DND-41 (cell line): Measurements from ENCODE around the gene PNKP.
A peak's percentile ranks its signal among the peaks of the same experiment; 100 is the strongest.

Experiments used
- ATAC-seq: fragments of 200-7000 bp; cut with Tn5 transposase; 3 replicates; pipeline ENCODE4 v1.9.1; 2021; ENCODE audit warnings: low read depth; ENCODE audit not compliant: insufficient read depth
- DNase-seq: peaks from one replicate; pipeline ENCODE4 v3.0.0-alpha.2; 2020
- H2AFZ ChIP-seq: 2 replicates; pipeline ENCODE4 v1.6.0; 2012; ENCODE audit warnings: low read depth, low read length
- H3K27ac ChIP-seq: 2 replicates; pipeline ENCODE4 v1.5.1; 2012; ENCODE audit warnings: low read length, inconsistent platforms
- H3K27me3 ChIP-seq: fragments of 200-600 bp; sonication (generic); 2 replicates; pipeline ENCODE4 v1.6.0; 2012; ENCODE audit warnings: low read length, mild to moderate bottlenecking, inconsistent platforms; ENCODE audit not compliant: insufficient read depth, poor library complexity
- H3K36me3 ChIP-seq: 2 replicates; pipeline ENCODE4 v1.5.1; 2012; ENCODE audit warnings: low read length, inconsistent platforms; ENCODE audit not compliant: insufficient read depth
- H3K4me1 ChIP-seq: 2 replicates; pipeline ENCODE4 v1.5.1; 2012; ENCODE audit warnings: mild to moderate bottlenecking, low read length; ENCODE audit not compliant: insufficient read depth
- H3K4me2 ChIP-seq: 2 replicates; pipeline ENCODE4 v1.6.0; 2012; ENCODE audit warnings: mild to moderate bottlenecking, moderate library complexity, low read length, inconsistent platforms; ENCODE audit not compliant: insufficient read depth
- H3K4me3 ChIP-seq, 2 experiments: fragments of 200-600 bp in 1 of 2; shearing (Covaris generic) in 1 of 2; 2 replicates each; pipeline ENCODE4 v1.5.1; 2012 to 2016; ENCODE audit warnings: inconsistent platforms in 2 of 2, low read length in 2 of 2, mild to moderate bottlenecking in 2 of 2, low read depth in 1 of 2, moderate library complexity in 1 of 2
- H3K79me2 ChIP-seq: 2 replicates; pipeline ENCODE4 v1.6.0; 2012; ENCODE audit warnings: low read length, inconsistent platforms; ENCODE audit not compliant: insufficient read depth
- H3K9ac ChIP-seq: 2 replicates; pipeline ENCODE4 v1.6.0; 2012; ENCODE audit warnings: low read depth, mild to moderate bottlenecking, inconsistent platforms, low read length, moderate library complexity
- H3K9me3 ChIP-seq: 2 replicates; pipeline ENCODE4 v1.5.1; 2012; ENCODE audit warnings: low read length, moderate library complexity, mild to moderate bottlenecking, inconsistent platforms; ENCODE audit not compliant: insufficient read depth, severe bottlenecking
- H4K20me1 ChIP-seq: 2 replicates; pipeline ENCODE4 v1.6.0; 2012; ENCODE audit warnings: low read length; ENCODE audit not compliant: insufficient read depth
- EZH2 ChIP-seq: IDR thresholded peaks from 3 replicates; pipeline ENCODE4 v1.6.1; 2012; ENCODE audit warnings: borderline replicate concordance, low read depth, mild to moderate bottlenecking, moderate library complexity, low read length, inconsistent platforms; ENCODE audit not compliant: severe bottlenecking
- TF ChIP-seq, protein P1 (sequence below): IDR thresholded peaks from 2 replicates; pipeline ENCODE4 v1.5.1; 2012; ENCODE audit warnings: borderline replicate concordance, low read length, moderate library complexity, mild to moderate bottlenecking; ENCODE audit not compliant: poor library complexity, severe bottlenecking; ENCODE audit errors: extremely low read depth

PNKP gene

DNA sequence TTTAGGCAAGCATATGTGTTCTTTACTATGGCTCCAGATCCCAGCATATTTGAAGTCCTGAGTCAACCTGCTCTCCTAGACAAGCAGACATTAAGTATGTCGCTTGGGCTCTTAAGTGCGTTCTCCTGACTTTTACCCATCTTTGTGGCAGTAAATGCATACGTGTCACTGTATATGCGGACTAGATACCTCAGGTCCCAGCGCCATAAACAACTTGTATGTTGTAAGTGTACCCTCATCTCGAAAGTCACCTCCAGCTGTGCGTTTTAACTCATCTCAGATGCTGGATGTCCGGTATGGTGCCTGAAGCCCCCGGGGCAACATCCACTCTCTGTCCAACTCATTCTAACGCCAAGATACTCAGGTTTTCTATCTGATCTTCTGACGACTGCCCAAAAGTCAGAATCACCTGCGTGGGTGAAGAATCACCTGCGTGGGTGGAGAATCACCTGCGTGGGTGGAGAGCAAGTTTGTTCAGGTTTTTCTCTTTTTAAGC, 14.7 kb downstream of the PNKP start:
- Histone ChIP-seq H3K27ac (peak overlapping the region; percentile 65; the same call in 1 of the 2 replicates), H3K4me3 (peak overlapping the region in 1 of 2 experiments; percentile 70; a peak in 2 of 4 replicates), H4K20me1 (peaks cover 55% of the 10 kb centered on the region), H3K4me2 (peak overlapping the region; percentile 82), H3K27me3 (no peaks in the 10 kb centered on the region), H3K9ac (peak overlapping the region; percentile 64), H3K36me3 (peaks cover 54% of the 10 kb centered on the region), H2AFZ (no peak overlapping the region), H3K9me3 (no peaks in the 10 kb centered on the region), H3K4me1 (peaks cover 51% of the 10 kb centered on the region), H3K79me2 (peaks cover 73% of the 10 kb centered on the region)
- DNase-seq (no peak), ATAC-seq (no peak)
- TF ChIP-seq, protein P1, sequence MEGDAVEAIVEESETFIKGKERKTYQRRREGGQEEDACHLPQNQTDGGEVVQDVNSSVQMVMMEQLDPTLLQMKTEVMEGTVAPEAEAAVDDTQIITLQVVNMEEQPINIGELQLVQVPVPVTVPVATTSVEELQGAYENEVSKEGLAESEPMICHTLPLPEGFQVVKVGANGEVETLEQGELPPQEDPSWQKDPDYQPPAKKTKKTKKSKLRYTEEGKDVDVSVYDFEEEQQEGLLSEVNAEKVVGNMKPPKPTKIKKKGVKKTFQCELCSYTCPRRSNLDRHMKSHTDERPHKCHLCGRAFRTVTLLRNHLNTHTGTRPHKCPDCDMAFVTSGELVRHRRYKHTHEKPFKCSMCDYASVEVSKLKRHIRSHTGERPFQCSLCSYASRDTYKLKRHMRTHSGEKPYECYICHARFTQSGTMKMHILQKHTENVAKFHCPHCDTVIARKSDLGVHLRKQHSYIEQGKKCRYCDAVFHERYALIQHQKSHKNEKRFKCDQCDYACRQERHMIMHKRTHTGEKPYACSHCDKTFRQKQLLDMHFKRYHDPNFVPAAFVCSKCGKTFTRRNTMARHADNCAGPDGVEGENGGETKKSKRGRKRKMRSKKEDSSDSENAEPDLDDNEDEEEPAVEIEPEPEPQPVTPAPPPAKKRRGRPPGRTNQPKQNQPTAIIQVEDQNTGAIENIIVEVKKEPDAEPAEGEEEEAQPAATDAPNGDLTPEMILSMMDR = no peak
- TF ChIP-seq EZH2 = no peak

DNA sequence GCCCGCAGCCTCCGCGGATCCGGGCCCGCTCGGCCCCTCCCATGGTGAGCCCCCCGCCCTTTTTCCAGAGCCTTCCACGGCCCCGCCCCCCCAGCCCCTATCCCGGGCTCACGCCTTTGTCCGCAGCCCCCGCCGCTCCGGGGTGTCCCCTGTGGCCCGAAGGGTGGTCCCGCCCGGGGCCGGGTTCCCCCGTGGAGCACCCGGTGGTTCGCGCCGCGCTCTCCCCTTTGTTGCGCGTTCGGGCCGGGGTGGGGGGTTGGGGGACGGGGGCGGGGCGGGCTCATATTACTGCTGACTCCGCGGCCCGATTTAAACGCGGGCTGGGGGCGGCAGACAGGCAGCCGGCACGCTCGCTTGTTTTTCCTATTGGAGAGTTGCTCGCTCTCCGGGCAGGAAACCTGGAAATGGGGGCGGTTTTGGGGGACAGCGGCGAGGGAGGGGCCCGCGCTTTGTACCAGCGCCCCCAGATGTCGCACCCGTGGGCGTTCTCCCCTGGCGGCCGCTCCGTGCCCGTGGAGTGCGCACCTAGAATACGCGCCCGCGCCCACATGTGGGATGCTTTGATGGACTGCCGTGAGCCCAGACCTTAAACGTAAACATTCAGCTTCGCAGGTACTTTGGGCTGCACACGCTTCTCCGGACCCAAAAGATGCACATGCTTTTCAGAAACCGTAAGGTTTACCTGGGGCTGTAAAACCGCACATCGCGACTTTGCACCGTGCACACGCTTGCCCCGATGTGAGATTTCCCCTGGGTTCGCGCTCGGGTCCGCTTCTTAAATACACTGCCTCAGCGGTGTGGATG, 15.7 kb downstream of the PNKP start:
- Histone ChIP-seq H3K79me2 (peaks cover 66% of the 10 kb centered on the region), H3K4me2 (peak overlapping the region; percentile 82), H3K27me3 (no peaks in the 10 kb centered on the region), H3K36me3 (peaks cover 44% of the 10 kb centered on the region), H3K9ac (peak overlapping the region; percentile 64), H3K27ac (peak overlapping the region; percentile 80), H3K9me3 (no peaks in the 10 kb centered on the region), H3K4me1 (peaks cover 51% of the 10 kb centered on the region), H3K4me3 (peak overlapping the region; percentile 48 to 70; a peak in 3 of 4 replicates), H2AFZ (0 out of 2 replicates have a peak overlapping the region, but pooled peaks have one; percentile 75), H4K20me1 (peaks cover 45% of the 10 kb centered on the region)
- ATAC-seq = 0 out of 3 replicates have a peak, but pooled peaks have one; percentile 10
- peak; percentile 56 for DNase-seq
- TF ChIP-seq, protein P1 = peak; percentile 4
- TF ChIP-seq EZH2 = no peak

DNA sequence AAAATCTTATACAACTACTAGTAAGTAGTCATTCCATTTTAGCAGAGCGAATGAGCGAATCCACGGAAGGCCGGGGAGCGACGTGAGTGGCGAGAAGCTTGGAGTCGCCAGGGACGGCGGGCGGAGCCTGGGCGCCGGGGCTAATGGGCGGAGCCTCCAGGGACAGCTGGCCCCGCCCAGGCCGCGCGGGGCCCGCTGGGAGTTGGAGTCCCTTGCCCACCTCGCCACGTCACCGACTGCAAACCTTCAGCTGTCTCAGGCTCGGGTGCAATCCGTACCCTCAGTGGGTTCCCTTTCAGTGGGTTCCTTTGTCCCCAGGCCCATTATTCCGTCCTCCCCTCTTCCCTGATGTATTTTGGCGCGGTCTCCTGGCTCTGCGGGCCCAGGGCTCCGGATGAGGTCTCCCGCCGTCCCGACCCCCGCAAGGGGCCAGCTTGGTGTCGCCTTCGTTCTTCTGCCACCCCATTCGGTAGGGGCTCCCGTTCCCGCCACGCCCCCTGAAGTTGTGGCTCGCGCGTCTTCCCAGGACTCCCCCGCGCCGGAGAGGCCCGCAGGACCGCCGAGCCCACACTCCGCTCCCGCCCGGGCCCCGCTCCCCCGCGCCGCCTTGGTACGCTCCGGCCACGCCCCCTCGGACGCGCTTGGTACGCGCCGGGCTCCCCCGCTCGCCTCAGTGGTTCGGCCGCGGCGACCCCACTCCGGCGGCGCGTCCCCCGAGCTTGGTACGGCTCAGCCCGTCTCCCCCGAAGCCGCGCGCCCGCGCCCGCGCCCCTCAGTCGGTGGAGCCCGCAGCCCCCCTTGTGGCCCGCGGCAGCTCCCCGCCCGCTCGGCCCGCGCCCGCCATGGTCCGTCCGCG, 16.7 kb downstream of the PNKP start, which contains the start of gene PTOV1:
PTOV1 (plus strand) TSS at position 673 of the 856 bp plus-strand sequence.
- Histone ChIP-seq H2AFZ (peak within 1 kb of the TSS; percentile 75), H3K79me2 (peaks cover 56% of the 10 kb centered on the region), H4K20me1 (peaks cover 36% of the 10 kb centered on the region), H3K36me3 (peaks cover 35% of the 10 kb centered on the region), H3K9me3 (no peaks in the 10 kb centered on the region), H3K27ac (peak within 1 kb of the TSS; percentile 80), H3K9ac (peak within 1 kb of the TSS; percentile 64), H3K4me3 (peak within 1 kb of the TSS; percentile 48 to 70; a peak in 3 of 4 replicates), H3K4me2 (peak within 1 kb of the TSS; percentile 82), H3K27me3 (no peaks in the 10 kb centered on the region), H3K4me1 (peaks cover 51% of the 10 kb centered on the region)
- DNase-seq = peak; percentile 92
- TF ChIP-seq, protein P1 = no peak
- no peak for TF ChIP-seq EZH2
- ATAC-seq = peak; percentile 81
